GM18907 (cell line): ENCODE results near the gene SCGB1D2.
"Not testable (repeated sequence)": the region's sequence is repeated elsewhere in the genome, so short reads cannot be mapped to it uniquely, and the experiment has no call there.

Source experiments
- ATAC-seq: cut with Tn5 transposase; IDR thresholded peaks from one replicate; pipeline ENCODE4 v1.9.1; 2021; ENCODE audit warnings: mild to moderate bottlenecking, moderate library complexity; ENCODE audit not compliant: unreplicated experiment

The SCGB1D2 gene, protein sequence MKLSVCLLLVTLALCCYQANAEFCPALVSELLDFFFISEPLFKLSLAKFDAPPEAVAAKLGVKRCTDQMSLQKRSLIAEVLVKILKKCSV

DNA sequence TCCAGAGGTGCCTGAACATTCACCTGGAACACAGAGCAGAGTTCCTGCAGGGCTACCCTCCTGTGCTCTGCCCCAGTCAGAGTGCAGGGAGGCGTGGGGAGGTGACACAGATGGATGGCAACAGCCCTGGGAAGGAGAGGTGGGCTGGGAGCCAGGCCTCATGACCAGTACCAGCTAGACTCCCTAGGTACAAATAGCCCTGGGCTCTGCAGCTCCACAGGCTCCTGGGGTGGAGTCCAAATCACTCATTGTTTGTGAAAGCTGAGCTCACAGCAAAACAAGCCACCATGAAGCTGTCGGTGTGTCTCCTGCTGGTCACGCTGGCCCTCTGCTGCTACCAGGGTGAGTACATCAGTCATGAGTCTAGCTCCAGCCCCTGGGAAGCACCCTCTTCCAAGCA, at the start of gene SCGB1D2:
TSS of gene SCGB1D2 (plus strand) at position 219 of the 400 bp plus-strand sequence. CDS start at position 288, 69 bp downstream.
- no peak for ATAC-seq

DNA sequence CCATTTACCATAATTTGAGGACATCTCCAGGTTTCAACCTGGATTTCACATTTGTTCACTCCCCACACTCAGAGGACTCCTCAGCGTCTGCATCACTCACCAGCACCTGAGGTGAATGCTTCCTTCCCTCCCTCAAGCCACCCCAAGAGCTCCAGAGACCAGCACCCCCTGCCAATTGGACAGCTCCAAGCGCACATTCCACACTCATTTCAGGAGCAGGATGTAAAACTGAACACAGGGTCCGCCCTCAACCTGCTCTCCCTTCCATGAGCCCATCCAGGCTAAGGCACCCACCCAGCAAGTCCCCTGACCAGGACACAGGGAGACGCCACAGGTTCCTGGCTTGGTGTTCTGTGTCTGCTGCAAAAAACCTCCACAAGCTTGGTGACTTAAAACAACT, 48.1 kb upstream of the SCGB1D2 start:
- no peak for ATAC-seq

DNA sequence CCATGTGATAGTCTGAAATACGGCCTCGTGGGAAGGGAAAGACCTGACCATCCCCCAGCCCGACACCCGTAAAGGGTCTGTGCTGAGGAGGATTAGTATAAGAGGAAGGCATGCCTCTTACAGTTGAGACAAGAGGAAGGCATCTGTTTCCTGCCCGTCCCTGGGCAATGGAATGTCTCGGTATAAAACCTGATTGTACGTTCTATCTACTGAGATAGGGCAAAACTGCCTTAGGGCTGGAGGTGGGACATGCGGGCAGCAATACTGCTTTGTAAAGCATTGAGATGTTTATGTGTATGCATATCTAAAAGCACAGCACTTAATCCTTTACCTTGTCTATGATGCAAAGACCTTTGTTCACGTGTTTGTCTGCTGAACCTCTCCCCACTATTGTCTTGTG, 47.0 kb upstream of the SCGB1D2 start:
- ATAC-seq, result not testable (repeated sequence)

DNA sequence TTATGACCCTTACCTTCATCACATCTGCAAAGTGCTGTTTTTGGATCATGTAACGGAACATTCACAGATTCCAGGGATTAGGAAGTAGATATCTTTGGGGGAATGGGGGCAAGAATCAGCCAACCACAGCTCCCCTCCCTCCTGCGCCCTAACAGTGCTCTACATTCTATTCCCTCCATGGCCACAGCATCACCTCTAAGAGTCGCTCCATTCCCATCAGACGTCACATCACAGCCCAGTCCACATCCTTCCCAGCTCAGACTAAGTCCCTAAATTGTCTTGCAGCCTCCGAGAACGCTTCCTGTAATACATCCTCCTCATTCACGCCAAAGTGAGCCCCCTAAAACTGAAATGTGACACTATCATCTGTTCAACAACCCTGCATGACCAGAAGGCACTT, 46.1 kb upstream of the SCGB1D2 start:
- no peak for ATAC-seq

DNA sequence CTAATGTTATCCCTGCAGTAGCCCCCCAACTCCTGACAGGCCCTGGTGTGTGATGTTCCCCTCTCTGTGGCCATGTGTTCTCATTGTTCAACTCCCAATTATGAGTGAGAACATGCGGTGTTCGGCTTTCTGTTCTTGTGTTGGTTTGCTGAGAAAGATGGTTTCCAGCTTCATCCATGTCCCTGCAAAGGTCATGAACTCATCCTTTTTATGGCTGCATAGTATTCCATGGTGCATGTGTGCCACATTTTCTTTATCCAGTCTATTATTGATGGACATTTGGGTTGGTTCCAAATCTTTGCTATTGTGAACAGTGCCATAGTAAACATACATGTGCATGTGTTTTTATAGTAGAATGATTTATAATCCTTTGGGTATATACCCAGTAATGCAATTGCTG, 44.6 kb upstream of the SCGB1D2 start:
- not testable (repeated sequence) for ATAC-seq

DNA sequence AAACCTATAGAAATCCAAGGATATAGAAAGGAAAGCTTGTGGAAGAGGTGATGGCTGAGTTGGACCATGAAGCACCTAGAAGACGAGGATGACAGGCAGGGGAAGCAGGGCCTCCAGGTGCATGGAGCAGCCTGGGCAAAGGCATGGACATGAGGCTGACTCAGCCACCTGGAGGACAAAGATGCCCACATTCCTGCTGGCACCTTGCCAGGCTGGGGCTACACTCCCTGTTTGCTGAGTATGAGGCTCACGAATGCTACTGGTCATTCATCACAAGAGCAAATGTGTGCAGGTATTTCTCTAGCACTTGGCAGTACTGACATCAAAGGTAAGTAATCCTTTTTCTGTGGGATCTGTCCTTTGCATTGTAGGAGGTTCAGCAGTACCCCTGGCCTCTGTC, 40.7 kb upstream of the SCGB1D2 start:
- ATAC-seq, result no peak

DNA sequence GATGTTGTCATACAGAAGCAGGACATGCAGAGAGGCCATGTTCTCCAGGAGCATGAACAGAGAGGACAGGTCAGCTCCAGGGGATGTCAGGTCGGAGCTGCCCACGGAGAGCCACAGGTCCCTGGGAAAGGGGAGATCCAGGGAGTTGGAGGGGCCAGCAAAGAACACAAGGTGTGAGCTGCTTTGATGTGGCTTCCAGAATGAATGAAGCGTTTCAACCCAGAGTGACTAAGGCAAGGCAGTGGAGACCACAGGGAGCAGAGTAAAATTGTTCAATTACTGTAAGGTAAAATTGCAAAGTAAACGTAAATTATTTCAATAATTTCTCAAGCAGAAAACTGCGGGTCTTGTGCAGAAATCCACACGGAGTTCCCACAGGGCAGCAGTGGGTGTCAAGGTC, 39.1 kb upstream of the SCGB1D2 start:
- no peak for ATAC-seq

DNA sequence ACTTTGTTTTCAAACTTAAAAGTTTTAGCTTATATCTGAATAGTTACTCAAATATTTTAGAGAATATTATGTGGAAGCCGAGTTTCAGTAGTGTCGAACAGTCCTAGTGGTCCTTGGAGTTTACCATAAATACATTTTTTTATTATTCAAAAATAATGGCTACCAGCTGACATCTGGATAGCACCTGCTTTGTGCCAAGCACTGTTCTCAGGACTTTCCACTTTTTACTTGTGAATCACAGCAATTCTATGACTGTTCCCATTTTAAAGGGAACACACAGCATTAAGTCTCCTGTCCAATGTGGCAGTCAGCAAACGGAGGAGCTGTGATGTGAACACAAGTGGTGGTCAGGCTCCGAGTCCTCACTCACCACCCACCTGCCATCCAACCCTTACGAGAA, 37.6 kb upstream of the SCGB1D2 start:
- no peak for ATAC-seq

DNA sequence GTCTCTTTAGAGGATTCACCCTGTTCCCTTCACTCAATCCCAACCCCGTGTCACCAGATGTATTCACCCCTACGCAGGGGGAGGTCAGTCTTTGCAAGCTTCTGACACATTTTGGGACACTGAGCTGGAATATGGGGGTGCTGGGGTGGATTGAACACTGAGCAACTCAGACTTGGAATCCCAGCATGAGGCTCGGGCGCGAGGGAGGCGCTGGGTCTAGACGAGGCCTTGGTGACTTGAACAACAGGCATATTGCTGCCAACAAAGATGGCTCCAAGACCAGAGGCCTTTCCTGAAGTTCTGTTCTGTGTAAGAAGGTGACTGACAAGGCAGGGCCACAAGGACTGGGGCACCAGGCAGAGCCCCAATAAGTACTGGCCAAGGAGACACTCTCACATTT, 36.6 kb upstream of the SCGB1D2 start:
- ATAC-seq, result no peak

DNA sequence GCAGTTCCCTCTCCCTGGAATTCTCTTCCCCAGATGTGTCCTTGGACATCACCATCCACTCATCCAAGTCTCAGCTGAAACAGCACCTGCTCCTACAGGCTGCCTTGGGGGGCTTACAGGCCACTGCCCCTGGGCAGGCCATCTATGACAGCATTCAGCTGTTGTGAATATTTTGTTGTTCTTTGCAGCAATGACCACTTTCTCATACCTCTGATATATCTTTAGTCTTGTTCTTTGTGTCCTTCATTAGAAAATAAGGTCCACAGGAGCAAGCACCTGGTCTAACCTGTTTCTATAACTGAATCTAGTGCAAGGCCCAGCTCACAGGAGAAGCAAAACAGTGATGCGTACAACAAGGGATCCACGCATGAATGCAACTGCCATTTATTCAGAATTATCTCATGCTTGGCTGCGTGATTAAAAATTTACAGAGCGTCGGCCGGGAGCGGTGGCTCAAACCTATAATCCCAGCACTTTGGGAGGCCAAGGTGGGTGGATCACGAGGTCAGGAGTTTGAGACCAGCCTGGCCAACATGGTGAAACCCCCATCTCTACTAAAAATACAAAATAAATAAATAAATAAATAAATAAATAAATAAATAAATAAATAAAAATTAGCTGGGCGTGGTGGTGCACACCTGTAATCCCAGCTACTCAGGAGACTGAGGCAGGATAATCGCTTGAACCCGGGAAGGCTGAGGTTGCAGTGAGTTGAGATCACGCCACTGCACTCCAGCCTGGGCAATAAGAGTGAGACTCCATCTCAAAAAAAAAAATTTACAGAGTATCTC, 35.6 kb upstream of the SCGB1D2 start:
- ATAC-seq, result not testable (repeated sequence)

DNA sequence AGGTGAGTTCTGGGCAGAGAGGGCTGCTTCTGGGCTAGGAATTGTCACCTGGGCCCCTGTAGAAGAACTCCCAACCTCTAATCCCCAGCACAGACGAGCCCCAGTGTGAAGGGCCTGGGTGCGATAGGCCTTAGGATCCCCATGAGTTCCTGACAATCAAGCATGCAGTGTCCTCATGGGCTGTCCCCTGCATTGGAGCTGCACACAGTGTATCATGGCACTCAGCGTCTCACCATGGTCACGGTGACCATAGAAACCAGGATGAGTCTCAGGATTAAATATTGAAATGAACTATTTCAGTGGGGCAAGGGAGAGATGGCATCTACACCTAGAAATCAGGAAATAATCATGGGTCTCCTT, 33.3 kb upstream of the SCGB1D2 start:
- ATAC-seq, result no peak

DNA sequence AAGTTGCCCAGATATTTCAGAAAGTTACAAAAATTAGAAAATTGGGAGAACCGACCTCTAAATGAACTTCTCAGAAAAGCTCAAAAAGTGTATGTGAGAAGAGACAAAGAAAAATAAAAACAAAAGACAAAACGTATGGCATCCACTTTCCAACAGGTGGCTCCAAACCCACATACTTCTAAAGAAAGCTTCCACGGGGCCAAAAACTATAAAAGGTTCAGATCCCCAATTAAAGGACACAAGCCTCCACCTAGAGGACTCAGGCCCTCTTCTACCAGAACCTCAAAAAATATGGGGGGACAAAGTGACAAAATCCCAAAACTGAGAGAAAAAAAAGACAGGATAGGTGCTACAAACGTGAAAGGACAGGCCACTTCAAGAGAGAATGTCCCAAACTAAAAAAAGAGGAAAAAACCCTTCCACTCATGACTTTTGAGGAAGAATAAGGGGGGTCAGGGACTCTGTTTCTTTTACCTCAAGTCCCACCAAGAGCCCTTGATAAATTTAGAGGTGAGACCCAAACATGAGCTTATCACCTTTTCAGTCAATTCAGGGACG, 24.8 kb upstream of the SCGB1D2 start:
- ATAC-seq, result no peak

DNA sequence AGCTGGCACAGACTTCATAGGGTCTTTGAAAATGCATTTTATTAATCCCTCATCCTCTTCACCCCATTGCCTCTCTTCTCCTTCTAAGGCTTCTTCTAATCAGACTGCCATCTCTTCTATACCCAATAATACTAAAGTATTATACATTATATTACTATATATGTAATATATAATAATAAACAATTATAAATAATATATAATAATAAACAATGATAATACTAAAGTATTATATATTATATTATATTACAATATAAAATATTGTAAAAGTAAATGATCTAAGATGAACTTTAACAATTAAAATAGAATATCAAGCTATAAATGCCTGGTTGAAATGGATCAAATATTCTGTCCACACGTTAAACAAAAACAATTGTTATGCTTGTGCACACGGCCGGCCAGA, 20.5 kb upstream of the SCGB1D2 start:
- no peak for ATAC-seq

DNA sequence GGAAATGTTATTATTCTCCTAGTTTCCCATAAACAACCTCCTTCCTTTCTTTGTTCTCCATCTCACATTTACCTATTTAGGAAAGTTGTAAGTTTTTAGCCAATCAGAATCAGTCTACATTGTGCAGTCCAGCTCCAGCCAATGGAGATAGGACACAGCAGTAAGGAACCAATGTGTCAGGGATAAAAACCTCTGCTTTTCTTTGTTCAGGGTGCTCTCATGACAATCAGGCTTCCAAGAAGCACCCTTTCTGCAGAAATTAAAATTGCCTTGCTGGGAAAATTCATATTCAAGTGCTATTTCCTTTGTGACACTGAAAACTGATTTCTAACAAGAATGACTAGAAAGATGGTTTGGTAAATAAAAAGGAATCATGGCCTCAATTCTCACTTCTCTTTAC, 18.9 kb upstream of the SCGB1D2 start:
- no peak for ATAC-seq

DNA sequence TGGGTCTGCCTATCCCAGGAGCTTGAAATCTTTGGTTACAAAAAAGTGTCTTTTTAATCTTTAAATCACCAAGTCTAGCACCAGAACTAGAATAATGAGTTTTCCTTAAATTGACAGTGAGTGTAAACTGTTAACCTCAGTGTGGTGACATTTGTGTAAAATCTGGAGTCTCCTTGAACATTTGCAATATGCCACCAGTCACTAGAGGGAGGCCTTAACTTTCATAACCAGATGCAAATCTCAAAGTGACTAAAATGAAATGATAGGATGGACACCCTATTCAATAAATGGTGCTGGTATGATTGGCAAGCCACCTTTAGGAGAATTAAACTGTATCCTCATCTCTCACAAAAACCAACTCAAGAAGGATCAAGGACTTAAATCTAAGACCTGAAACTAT, 8.3 kb upstream of the SCGB1D2 start:
- ATAC-seq, result no peak

DNA sequence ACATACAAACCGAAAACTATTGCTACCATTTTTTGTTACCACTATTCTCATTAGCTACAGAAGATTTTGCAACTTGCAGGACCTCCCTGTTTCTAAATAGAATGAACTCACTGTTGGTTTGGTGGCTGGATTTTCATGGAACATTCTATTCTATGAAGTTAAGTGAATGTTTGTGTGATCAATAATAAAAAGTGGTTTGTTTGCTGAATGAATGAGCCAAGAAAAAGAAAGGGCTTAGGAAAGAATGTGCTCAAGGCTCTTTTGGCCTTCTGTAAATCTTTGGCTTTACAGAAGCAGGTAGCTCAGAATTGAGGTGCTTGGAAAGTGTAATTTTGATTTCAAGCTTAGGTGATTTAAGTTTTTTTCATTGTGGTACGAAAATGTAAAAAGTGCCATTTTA, 5.9 kb upstream of the SCGB1D2 start:
- no peak for ATAC-seq

DNA sequence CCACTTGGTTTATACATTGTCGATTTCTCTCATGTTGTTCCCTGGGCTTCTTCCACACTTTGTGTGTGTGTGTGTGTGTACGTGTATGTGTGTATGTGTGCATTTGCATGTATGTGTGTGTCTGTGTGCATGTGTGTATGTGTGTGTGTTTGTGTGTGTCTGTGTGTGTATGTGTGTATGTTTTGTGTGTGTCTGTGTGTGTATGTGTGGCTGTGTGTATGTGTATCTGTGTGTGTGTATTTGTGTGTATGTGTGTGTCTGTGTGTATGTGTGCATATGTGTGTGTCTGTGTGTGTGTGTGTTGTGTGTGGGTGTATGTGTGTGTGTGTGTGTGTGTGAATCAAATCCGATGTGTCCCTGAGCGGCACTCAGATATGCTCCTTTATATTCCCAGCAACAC, 4.5 kb upstream of the SCGB1D2 start:
- no peak for ATAC-seq

DNA sequence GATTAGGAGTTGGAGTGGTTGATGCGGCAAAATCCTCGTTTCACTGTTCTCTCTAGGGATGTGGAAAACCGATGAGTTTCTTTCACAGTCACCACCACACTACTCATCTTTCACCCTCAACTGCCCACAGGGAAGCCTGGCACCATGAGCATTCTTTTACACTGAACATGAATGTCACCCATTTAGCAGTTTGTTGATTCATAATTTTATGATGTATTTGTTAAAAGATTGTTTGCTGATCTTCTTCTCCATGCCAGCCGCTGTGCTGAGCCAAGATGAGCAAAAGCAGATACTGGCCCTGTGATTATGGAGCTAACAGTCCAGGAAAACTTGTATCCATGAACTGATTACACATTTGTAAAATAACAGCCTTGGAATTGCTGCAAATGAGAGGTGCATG, 3.9 kb upstream of the SCGB1D2 start:
- ATAC-seq, result no peak

DNA sequence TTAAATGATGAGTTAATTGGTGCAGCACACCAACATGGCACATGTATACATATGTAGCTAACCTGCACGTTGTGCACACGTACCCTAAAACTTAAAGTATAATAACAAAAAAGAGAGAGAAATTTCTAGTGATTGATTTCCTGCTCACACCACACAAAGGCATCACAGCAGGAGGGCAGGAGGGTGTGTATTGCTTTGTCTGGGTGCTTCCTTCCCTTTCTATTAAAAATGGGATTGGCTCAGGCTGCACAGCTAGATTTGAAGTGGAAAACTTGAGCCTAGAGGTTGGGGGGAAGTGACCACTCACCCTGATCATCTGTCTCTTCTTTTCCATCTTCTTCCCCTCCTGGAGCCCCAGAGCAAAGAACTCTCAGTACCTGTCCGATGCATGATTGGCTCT, 944 bp upstream of the SCGB1D2 start:
- ATAC-seq, result no peak

DNA sequence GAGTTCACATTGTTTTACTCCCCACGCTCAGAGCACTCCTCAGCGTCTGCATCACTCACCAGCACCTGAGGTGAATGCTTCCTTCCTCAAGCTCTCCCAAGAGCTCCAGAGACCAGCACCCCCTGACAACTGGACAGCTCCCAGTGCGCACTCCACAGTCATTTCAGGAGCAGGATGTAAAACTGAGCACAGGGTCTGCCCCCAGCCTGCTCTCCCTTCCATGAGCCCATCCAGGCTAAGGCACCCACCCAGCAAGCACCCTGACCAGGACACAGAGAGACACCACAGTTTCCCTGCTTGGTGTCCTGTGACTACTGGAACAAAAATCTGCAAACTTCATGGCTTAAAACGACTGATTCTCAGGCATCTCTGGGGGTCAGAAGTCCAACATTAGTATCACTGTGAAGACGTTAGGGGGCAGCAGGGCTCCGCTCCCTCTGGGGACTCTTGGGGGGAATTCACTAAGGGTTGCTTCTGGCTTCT, 3.3 kb downstream of the SCGB1D2 start:
- ATAC-seq, result no peak

DNA sequence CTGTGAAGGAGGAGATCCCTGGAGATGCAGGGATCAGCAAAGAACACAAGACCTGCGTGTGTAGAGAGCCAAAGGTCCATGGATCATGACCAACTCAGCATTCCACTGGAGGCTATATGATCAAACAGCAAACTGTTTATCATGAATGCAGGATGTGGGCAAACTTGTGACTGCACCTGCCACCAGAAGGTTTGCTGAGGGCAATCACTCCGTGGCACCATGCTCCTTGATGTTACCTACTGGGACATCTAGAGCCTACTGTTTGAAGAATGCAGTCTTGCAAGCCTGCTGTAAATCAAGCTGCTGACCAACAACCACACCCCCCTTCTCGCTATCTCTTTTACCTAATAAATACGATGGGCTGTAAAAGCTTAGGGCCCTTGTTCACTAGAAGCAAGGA, 9.7 kb downstream of the SCGB1D2 start:
- no peak for ATAC-seq

DNA sequence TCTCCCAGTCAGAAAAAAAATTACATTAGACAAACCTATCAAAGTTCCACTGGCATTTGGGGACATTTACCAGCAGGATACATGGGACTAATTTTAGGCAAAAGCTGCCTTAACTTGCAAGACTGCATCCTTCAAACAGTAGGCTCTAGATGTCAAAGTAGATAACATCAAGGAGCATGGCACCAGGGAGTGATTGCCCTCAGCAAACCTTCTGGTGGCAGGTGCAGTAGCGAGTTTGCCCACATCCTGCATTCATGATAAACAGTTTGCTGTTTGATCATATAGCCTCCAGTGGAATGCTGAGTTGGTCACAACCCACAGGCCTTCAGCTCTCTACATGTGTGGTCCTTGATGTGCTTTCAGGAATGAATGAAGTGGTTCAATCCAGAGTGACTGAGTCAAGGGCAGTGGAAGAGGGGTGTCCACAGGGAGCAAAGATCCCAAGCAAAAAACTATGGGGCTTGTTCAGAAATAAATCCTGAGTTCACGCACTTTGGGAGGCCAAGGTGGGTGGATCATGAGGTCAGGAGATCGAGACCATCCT, 12.0 kb downstream of the SCGB1D2 start:
- no peak for ATAC-seq
